GM19035 (cell line): ENCODE measurements around the gene VIL1.

Experiments
- ATAC-seq: cut with Tn5 transposase; IDR thresholded peaks from one replicate; pipeline ENCODE4 v1.9.1; 2021; ENCODE audit not compliant: unreplicated experiment

Gene VIL1

DNA sequence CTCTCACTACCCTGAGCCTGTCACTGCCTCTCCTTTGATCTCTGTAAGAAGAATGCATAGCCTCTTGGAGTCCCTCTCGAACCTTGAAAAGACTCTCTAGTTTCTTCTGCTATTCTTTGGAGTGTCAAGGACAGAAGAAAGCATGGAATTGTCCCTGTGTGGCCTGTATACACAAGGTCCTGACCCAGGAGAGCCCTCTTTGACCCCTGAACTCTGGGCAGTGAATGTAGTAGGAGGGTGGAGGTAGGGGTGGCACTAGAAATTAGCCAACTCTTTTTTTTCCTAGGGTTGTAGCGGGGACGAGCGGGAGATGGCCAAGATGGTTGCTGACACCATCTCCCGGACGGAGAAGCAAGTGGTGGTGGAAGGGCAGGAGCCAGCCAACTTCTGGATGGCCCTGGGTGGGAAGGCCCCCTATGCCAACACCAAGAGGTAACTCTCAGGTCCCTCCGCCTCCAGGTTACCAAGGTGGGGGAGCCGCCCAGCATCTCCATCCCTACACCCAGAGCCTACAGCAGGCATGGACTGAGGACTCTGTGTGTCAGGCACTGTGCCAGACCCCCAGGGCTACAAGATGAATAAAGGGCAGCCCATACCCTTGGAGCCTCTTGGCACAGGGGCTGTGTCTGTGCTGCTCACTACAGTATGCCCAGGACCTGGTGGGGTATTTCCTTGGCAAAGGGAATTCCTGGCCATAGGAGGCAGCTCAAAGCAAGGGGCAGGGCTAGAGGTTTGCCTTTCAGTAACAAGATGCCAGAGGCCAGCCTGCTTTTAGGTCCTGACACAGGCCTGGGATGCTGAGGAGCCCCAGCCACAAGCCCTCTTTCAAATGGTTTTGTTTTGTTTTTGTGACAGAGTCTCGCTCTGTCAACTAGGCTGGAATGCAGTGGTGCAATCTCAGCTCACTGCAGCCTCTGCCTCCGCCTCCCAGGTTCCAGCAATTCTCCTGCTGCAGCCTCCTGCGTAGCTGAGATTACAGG, 16.4 kb downstream of the VIL1 start:
- ATAC-seq = no peak

DNA sequence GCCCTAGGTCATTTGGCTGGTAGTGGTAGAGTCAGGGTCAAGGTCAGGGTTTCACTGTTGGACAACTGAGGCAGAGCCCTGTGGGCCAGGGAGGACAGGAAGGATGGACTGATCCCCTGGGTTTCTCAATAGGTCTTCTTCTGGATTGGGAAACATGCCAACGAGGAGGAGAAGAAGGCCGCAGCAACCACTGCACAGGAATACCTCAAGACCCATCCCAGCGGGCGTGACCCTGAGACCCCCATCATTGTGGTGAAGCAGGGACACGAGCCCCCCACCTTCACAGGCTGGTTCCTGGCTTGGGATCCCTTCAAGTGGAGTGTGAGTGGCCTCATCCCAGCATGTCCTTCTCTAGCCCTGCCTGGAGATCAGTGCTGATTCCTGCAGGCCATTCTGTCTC, 18.1 kb downstream of the VIL1 start:
- no peak for ATAC-seq

DNA sequence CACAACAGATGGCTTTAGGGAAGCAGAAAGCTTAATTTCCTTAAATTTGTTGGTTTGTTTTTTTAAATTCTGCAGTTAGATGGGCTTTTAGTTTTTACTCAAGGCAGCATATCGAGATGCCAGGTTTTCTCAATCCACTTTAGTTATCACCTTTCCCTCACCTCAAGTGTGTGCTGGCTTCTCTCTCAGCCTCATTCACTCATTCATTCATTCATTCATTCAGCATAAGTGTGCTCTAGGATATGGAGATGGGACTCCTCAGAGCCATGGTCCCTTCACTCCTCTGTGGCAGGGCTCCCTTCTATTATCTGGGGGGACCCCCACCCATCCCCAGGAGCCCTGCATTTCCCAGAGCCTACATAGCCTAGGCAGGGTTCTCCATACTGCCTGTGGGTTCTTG, 19.0 kb downstream of the VIL1 start:
- ATAC-seq = no peak

DNA sequence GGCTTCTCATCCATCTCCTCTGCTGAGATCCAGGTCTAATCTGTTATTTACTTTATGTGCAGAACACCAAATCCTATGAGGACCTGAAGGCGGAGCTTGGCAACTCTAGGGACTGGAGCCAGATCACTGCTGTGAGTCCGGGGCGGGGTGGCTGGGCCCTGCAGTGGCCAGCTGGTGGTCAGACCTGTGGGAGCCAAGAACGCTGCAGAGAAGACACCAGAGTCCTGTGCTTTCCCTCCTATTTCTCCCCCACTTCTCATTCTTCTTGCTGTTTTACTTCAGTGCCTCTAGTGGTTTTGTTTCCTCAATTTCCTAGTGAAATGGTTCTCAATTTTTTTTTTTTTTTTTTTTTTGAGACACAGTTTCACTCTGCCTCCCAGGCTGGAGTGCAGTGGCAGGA, 19.7 kb downstream of the VIL1 start:
- ATAC-seq = no peak

DNA sequence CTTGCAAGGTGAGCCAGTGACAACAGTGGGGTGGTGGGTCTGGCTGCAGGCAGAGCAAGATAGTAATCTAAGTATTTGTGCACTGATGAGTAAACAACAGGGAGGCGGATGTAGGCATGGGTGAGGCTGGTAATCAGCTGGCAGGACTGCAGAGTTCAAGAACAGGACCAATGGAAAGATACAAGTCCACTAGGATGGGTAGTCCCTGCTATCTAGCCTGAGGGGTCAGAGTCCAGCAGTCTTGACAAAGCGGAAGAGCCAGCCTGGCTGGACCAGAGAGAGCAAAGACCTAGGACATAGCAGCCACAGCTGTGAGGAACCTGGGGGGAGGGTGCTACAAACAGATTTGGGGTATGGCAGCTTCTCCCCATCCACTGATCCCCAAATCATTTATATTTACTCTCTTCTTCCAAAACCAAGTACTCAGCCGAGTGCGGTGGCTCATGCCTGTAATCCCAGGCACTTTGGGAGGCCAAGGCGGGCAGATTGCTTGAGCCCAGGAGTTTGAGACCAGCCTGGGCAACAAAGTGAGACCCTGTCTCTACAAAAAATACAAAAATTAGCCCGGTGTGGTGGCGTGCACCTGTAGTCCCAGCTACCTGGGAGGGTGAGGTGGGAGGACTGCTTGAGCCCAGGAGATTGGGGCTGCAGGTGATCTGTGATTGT, 25.9 kb downstream of the VIL1 start:
- no peak for ATAC-seq

DNA sequence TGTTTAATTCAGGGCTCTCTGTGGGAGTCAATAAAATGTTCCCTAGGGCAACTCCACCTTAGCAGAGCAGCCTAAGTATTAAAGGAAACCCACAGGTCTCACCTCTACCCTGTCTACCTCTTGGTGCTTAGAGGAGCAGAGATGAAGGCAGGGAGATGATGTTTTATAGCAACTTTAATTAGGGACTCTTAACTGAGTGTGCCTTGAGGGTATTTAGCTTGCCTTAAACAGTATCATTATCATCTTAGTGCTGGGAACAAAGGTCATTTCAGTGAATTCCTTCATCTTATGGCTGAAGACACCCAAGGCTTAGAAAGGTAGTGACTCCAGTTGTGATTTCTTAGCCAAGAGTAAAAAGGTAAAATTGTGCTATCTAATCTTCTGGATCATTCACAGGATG, 26.7 kb downstream of the VIL1 start:
- ATAC-seq = no peak

DNA sequence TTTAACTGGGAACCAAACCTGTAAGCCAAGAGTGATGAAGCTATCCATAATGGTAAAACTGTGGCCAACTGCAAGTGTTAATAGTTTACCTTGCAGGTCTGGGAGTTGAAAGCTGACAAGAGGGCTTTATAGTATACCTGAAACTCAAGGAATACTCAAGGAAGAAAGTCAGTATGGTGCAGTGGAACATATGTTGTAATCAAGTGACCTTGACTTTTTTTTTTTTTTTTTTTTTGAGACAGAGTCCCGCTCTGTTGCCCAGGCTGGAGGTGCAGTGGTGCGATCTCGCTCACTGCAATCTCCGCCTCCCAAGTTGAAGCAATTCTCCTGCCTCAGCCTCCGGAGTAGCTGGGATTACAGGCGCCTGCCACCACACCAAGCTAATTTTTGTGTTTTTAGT, 27.6 kb downstream of the VIL1 start:
- no peak for ATAC-seq

DNA sequence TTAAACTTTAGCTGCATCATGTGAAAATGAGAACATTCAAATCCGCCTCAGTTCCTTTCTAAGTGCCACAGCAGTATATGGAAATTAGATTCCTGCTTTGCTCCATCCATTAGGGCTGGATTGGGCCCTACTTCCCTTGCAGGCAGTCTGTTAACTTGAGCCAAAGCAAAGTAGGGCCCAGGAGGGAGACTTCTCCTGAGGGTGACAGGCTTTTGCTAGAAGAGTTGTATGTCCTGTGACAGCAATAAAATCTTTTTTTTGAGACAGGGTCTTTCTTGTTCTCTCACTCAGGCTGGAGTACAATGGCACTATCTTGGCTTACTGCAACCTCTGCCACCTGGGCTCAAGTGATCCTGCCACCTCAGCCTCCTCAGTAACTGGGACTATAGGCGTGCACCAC, 28.1 kb downstream of the VIL1 start:
- no peak for ATAC-seq

DNA sequence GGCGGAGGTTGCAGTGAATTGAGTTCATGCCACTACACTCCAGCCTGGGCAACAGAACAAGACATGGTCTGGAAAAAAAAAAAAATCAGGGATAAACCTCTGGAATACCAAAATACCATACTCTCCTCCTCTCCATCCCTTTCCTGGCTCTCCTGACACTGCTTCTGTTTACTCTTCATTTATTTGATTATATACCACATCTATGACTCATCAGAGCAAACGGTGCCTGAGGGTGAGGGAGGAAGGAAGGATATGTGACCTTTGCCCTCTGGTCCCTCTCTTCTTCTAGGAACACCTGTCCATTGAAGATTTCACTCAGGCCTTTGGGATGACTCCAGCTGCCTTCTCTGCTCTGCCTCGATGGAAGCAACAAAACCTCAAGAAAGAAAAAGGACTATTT, 30.0 kb downstream of the VIL1 start:
- ATAC-seq = no peak

DNA sequence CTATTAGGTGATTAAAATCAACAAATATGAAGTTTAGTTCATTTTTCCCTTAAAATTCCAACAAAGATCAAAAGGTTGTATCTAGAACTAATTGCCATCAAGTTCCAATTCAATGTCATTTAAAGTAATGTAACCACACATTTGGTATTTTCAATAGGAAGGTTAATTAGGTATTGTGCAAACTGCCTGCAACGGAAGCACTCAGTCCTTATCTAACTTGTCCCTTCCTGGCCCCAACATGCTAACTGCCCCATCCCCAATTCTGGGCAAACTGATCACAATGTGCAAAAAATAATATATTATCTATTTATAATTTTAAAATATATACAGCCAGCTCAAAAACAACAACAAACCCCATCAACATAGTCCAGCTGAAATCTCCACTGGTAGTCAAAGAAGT, 33.2 kb downstream of the VIL1 start:
- ATAC-seq = no peak

DNA sequence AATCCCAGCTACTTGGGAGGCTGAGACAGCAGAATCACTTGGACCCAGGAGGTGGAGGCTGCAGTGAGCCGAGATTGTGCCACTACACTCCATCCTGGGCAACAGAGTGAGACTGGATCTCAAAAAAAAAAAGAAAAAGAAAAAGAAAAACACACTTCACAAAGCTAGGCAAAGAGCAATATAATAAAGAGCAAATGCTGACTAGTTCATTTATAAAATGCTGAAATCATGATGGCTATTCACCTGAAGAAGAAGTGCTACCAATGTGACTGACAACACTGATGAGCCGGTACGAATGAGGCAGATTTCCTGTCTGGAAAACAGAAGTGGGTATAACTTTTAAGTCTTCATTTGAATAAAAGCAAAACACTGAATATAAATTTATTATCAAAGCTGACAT, 37.9 kb downstream of the VIL1 start:
- ATAC-seq = no peak

DNA sequence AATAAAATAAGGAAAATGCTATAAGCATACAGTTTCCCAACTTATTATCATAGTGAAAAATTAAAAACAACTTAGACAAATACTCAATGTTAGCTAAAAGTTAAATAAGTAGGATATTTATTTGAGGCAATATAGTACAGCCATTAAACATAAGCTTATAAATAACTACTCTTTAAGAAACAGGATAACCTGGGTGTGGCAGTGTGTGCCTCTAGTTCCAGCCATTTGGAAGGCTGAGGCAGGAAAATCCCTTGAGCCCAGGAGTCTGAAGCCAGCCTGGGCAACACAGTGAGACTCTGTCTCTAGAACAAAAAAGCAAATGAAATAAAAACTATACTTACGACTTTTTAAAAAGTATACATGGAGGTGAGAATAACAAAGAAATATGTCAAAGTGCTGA, 39.7 kb downstream of the VIL1 start:
- no peak for ATAC-seq

DNA sequence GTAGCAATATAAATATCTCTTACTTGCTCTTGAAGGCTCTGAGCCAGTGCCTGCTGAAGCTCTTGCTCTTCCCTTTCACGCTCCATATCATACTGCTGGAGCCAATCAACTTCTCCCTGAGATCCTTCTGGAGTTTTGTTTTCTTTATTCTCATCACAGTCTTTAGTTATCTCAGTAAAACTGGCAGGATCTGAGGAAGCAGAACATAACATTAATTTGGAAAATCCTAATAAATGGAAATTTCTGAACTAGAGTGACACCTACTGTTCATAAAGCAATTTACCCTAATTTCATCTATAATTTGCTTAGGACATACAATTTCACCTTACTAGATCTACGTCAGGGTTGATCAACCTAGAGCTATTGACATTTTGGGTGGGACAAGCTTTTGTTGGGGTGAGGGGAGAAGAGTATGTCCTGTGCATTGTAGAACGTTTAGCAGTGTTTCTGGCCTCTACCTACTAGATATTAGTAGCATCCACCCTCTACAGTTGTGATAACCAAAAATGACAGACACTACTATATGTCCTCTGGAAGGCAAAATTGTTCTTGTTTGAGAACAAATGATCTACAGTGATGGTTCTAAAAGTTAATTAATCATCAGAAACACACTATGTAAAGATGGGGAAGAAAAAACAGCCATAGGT, 47.2 kb downstream of the VIL1 start:
- ATAC-seq = no peak

DNA sequence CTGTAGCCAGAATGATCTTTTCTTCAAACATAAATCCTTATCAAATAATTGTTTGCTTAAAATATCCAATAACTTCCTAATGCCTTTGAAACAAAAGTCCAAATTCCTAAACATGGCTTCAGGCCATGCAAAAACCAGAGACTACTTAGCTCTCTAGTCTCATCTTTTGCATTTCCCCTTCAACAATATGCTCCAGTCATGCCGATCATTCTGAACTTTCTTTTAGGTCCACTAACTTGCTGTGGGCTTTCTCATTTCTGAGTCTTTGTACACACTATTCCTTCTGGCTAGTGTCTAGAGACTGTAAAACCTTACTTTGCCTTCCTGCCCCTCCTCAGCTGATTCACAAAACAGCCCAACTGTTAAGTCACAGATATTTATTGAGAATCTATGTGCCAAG, 51.5 kb downstream of the VIL1 start:
- no peak for ATAC-seq

DNA sequence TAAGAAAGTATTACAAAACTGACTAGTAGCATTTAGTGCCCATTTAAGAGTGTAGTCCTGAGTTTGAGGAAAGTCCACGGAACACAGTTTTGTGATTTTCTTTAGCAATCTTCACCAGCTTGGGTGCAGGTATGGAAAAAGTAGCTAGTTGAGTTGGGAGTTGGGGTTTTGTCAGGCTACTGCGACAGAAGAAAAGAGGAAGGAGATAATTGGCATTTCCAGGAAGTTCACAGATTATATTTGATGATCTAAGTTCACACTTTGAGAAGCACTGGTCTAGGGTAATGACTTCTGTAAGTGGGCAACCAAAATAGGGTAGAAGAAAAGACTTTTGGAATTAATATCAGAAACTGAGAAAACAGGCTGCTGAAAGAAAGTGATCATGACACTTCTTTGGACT, 52.1 kb downstream of the VIL1 start:
- no peak for ATAC-seq

DNA sequence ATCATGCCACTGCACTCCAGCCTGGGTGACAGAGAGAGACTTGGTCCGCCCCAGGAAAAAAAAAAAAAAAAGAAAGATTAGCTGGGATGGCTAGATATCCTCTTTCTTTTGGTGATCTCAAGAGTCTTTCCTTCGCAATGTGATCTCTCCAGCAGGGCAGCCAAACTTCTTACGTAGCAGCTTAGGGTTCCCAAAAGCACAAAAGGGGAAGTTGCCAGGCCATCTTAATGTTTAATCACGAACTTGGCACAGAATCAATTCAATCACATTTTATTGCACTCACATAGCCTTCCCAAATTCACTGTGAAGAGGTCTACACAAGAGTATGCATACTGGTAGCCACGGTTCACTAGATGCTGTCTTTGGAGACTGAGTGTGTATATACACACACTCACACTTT, 53.1 kb downstream of the VIL1 start:
- ATAC-seq = no peak

DNA sequence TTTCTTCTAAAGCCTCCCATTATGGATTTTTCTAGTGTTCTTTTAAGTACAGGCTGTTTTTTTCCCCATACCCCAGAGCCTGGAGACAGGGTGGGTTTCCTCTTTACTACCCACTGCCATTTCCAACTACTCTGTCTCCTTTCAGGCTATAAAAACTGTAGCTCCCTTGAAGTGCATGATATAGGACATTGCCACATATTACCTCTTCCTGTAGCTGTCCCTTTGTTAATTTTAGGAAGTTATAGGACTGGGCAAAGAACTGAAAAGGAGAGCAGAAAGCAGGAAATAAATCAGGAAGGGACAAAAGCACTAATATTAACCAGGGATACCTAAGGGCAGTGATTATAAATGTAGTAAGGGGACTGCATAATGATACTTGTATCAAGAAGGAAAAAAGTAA, 54.1 kb downstream of the VIL1 start:
- ATAC-seq = no peak

DNA sequence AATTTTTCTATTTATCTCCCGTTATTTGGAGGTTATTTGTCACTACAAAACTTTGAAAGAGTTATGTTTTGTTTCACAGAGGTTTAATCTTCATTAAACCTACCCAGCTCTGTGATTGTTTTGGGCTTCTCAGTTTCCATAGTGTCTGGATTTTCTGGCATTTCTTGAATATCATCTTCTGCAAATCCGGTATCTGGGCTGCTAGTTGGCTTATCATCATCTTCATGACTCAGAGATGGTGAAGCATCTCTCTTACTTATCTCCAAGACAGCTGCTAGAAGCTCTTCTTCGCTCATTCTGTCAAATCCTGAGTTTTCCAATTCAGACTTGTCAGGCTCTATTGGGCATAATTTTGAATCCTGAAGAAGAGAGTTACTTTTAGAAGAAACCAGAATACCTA, 55.6 kb downstream of the VIL1 start:
- no peak for ATAC-seq

DNA sequence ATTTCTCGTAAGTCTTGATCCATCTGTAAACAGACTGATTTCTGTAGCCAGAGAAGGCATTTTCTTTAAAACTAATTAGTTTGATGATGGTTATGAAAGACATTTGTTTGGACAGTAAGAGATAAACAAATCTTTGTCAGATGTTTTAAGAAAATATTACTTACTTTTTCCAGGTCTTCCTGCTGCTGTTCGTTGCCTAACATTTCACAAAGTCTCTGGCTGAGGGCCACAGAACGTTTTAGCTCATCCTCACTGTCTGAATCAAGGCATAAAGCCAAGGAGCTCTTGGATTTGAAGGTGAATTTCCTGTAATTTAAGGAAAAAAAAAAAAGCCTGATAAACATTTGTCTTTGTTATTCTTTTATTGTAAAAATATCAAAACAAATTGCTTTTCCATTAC, 57.8 kb downstream of the VIL1 start:
- no peak for ATAC-seq

DNA sequence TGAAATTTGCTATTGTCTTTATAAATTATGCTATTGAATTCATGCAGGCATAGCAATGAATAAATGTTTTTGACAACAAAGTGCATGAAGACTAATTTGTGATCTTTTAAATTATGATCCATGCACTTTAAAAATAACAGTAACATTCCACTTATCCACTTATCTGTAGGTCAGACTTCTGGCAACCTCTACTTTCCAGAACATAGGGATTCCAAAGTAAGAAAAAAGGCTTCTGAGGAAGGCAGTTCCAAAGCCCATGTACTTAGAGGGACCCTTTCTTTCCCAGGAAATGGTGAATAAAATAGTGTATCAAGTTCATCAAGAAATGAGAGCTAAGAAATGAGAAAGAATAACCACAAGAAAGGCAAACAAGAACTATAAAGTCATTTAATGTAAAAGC, 58.3 kb downstream of the VIL1 start:
- ATAC-seq = no peak

DNA sequence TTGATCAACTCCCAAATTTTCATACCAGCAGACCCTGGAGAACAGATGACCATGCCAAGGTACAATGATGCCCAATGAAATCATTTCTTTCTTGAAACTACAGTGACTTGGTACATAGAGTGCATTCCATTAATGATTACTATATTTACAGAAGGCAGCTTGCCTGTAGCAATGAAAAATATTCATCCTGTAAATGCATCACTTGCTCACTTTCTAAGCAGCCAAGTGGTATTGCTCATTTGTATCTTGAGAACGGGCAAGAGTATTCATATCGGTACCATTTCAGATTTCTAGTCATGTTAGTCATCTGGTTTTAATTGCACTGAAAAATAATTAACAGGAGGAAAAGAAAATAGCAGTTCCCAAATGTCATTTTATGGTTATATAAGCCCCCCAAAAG, 59.6 kb downstream of the VIL1 start:
- ATAC-seq = no peak

DNA sequence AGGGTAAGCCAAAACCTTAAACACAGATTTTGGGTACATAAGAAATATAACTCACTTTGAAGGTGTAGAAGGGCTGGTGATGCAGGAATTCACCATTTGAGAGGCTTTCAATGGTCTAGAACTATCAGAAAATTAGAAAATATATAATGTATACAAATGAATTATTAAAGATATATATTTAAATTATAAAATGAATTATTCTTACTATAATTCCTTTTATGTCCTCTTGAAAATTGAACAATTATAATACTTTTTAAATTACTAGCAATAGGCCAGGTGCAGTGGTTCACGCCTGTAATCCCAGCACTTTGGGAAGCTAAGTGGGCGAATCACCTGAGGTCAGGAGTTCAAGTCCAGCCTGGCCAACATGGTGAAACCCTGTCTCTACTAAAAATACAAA, 60.7 kb downstream of the VIL1 start:
- no peak for ATAC-seq
